Activated T-cell treated with anti-CD3 and anti-CD28 coated beads for 4 hours (primary cell): ENCODE data around the gene SLC12A1.

Source experiments
- DNase-seq: peaks from one replicate; pipeline ENCODE4 v3.0.0-alpha.2; 2020

The SLC12A1 gene

DNA sequence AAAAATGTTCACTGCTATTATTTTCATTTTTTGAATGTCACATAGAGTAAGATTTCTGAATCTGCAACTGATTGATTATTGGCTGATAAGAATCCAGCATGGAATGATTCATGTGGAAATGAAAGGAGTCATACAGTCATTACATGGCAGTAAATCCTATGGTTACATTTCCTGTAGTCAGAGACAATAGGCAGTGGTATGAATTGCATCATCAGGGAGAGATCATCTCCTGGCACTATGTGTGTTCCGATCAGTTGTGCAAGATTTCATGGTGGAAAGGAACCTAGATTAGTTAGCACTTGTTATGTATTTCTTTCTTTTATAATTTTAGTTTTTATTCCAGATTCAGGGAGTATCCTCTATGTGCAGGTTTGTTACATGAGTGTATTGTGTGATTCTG is 38.8 kb downstream of the SLC12A1 start:
- DNase-seq: no peak

DNA sequence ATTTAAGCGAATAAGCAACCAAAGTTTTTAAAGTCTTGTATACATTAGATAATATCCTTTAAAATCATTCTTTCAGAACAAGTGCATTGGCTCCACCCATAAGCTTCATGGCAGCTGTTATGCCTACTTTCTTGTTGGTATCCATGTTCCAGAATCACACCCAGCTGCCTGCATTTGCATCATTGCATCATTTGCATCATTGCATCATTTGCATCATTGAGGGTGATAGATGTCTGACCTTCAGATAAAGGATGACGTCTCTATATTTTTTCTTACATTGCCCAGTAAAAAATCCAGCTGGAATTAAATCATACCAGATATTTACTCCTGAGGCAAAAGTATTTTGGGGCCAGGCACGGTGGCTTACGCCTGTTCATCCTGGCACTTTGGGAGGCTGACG is 42.3 kb downstream of the SLC12A1 start:
- DNase-seq: no peak

GRCh38 chr15:48250640-48251076 is 44.6 kb downstream of the SLC12A1 start:
- no peak for DNase-seq

DNA sequence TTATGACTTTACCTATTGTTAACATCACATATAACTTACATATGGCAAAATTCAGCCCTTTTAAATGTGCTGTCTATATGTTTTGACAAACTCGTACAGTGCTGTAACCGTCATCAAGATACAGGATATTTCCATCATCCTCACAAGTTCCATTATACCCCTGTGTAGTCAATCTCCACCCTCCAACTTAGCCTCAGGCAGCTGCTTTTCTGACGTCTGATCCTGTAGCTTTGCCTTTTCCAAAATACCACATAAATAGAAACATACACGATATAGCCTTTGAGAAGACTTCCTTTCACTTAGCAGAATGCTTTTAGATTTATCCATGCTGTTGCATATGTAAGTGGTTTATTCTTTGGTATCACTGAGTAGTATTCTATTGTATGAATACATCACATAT is 47.1 kb downstream of the SLC12A1 start:
- no peak for DNase-seq

GRCh38 chr15:48265135-48265534 is 59.0 kb downstream of the SLC12A1 start:
- no peak for DNase-seq

DNA sequence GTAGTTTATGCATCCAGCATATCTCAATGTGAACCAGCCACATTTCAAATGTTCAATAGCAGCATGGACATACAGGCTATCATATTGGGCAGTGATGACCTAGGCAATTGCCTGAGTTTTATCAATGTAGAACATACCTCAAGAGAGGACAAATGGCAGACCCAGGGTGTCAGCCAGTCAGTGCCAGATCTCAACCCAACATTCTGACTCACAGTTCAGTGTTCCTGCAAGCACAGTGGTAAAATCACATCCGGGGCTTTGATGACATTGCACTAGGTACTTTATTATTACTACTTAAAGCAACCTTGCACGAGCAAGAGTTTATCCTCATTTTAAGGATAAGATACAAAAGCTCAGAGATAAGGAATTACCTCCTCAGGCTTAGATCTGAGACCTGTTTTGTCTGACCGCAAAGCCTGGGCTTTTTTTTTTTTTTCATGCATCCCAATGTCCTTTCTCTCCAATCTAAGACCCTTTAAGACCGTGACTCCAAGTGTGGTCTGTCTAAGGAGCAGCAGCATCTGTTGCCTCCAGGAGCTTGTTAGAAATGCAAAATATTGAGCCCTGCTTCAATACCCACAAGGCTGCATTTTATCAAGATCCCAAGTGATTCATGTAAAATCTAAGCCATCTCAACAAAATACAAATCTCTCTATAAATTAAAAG is 60.1 kb downstream of the SLC12A1 start:
- DNase-seq: no peak

- DNase-seq: no peak
These were observed 61.7 kb downstream of the SLC12A1 start for GRCh38 chr15:48267766-48268165.

DNA sequence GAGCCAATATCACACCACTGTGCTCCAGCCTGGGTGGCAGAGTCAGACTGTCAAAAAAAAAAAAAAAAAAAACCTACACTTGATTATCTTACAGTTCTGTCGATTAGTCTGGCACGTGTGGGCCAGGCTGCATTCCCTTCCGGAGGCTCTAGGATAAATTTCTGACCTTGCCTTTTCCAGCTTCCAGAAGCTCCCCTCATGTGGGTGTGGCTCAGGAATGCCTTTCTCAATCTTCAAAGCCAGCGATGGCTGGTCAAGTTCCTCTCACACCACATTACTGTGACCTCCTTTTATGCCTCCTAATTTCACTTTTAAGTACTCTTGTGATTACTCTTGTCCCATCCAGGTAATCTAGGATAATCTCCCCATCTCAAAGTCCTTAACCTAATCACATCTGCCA is 66.9 kb downstream of the SLC12A1 start:
- no peak for DNase-seq

- no peak for DNase-seq
These were observed 72.6 kb downstream of the SLC12A1 start for GRCh38 chr15:48278666-48279065.

GRCh38 chr15:48279608-48280007 is 73.5 kb downstream of the SLC12A1 start:
- no peak for DNase-seq

GRCh38 chr15:48281674-48282073 is 75.6 kb downstream of the SLC12A1 start:
- no peak for DNase-seq

- DNase-seq: no peak
These were observed 76.1 kb downstream of the SLC12A1 start for GRCh38 chr15:48282216-48282615.

DNA sequence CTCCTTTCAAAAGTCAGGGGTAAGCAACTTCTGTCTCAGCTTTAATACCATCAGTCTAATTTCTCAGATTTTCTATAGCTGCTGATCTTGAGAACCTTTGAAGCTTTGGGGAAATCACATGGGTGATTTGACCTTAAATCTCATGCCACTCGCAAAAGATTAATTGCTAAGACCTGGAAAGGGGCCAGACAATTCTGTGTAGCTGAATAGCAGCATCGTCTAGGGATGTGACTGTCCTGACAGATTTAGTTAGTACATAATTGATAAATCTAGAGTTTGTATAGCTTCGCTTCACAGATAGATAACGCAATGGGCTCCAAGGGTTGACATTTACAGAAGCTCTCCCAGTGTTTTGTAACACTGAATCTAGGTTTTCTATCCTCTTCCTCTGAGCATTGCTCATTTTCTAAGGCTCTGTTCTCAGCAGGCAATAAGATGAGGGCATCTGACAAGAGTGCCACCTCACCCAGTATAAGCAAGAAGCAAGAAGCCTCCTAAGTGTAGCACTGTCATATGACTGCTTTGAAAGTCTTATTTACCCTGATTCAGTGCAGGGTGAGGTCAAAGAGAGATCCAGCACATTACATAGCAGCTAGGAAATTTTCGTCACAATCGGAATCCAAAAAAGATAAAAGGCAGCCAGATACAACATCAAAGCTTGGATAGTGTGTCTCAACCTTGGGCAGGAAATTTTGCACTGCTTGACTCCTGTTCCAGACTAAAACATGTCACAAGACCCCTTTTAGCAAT is 77.5 kb downstream of the SLC12A1 start:
- DNase-seq: no peak

- peak; percentile 8 for DNase-seq
These were observed 79.5 kb downstream of the SLC12A1 start for GRCh38 chr15:48285329-48286214.

GRCh38 chr15:48289628-48290027 is 83.5 kb downstream of the SLC12A1 start:
- no peak for DNase-seq

DNA sequence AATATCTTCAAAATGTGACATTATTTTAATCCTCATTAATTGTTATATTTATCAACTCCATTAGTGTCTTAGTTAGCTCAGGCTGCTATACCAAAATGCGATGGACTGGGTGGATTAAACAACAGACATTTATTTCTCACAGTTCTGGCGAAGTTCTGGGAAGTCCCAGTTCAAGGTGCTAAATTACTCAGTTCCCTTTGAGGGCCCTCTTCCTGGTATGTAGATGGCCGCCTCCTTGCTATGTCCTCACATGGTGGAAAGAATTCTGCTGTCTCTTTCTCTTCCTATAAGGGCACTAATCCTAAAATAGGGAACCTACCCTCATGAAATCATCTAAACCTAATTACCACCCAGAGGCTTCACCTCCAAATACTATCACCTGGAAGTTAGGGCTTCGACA is 86.4 kb downstream of the SLC12A1 start:
- no peak for DNase-seq

DNA sequence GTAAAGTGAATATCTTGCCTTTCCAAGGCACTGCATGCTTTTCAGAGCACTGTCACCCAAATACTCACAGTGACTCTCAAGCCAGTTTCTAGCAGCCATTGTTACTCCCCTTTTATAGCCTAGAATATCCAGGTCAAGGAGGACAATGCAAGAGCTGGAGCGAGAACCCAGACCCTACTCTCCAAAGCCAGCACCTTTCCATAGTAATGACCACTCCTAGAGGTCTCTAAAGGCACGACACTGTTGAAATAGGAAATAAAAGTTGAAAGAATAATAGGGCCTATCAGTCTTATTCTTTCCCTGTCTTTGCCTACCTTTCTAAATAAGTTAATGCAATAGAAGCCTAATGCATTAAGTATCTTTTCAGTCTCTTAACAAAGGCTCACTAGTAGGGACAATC is 91.6 kb downstream of the SLC12A1 start:
- no peak for DNase-seq

GRCh38 chr15:48298914-48299313 is 92.8 kb downstream of the SLC12A1 start:
- no peak for DNase-seq

DNA sequence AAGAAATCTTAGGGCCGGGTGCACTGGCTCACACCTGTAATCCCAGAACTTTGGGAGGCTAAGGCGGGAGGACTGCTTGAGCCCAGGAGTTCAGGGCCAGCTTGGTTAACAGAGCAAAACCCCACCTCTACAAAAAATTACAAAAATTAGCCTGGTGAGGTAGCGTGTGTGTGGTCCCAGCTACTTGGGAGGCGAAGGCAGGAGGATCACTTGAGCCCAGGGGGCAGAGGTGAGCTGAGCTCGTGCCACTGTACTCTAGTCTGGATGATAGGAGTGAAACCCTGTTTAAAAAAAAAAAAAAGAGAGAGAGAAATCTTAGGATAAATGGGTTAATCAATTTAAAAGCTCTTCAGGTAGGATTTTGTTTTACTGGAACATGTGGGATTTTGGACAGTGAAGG is 93.9 kb downstream of the SLC12A1 start:
- DNase-seq: no peak

DNA sequence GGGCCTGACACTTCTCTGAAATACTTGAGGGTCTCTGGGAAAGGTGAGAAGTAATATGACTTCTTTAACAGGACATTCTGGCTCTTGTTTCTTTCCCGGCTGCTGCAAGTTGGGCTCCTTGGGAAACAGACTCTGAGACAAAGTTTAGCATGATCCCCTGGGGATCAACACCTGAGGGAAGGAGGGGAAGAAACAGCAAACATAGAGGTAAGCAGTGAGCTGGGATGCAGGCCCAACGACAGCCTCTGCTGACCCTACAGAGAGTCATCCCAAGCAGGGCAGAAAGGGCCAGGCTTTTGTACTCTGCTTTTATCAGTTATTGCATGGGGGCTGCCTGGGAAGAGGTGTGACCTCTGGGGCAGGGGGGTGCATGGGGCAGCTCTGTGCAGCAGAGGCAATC is 98.3 kb downstream of the SLC12A1 start:
- DNase-seq: no peak

- no peak for DNase-seq
These were observed 100.5 kb downstream of the SLC12A1 start for GRCh38 chr15:48306639-48307038.

DNA sequence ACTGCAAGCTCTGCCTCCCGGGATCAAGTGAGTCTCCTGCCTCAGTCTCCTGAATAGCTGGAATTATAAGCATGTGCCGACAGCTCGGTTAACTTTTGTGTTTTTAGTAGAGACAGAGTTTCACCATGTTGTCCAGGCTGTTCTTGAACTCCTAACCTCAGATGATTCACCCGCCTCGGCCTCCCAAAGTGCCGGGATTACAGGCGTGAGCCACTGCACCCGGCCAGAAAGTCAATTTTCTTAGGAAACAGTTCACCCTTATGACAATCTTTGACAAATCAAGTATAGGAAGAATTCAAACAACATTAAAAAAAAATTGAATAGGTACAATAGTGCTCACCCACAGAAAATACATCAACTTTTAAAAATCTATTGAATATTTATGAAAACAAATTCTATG is 101.5 kb downstream of the SLC12A1 start:
- no peak for DNase-seq

- DNase-seq: no peak
These were observed 103.6 kb downstream of the SLC12A1 start for GRCh38 chr15:48309740-48310139.

GRCh38 chr15:48313216-48313615 is 107.1 kb downstream of the SLC12A1 start:
- no peak for DNase-seq
